Chondrocyte (in vitro differentiated cells): ENCODE results near the gene MAPKAP1. TPM values are rescaled to one million over a fixed set of nuclear protein-coding genes. Genes with fewer than 3 reads are reported as not detected.
"Not testable (repeated sequence)": the region's sequence is repeated elsewhere in the genome, so short reads cannot be mapped to it uniquely, and the experiment has no call there.

Experiments used
- DNase-seq: peaks from one replicate; pipeline ENCODE4 v3.0.0; 2021; ENCODE audit warnings: mixed read lengths, low spot score
- H3K27ac Mint-ChIP-seq: one replicate; pipeline ENCODE4 v1.8.0; 2021; ENCODE audit warnings: mild to moderate bottlenecking, moderate library complexity, mixed read lengths; ENCODE audit not compliant: unreplicated experiment
- H3K27me3 Mint-ChIP-seq: 2 replicates; pipeline ENCODE4 v1.8.0; 2021; ENCODE audit warnings: low read depth, mixed read lengths
- H3K36me3 Mint-ChIP-seq: 2 replicates; pipeline ENCODE4 v1.8.0; 2021; ENCODE audit warnings: low read depth, mixed read lengths
- H3K4me1 Mint-ChIP-seq: 2 replicates; pipeline ENCODE4 v1.8.0; 2021; ENCODE audit warnings: low read depth, mild to moderate bottlenecking, mixed read lengths
- H3K4me3 Mint-ChIP-seq: one replicate; pipeline ENCODE4 v1.8.0; 2021; ENCODE audit warnings: mild to moderate bottlenecking, moderate library complexity, mixed read lengths; ENCODE audit not compliant: unreplicated experiment
- H3K9me3 Mint-ChIP-seq: 2 replicates; pipeline ENCODE4 v1.8.0; 2021; ENCODE audit warnings: low read depth, mixed read lengths
- CTCF ChIP-seq: fragments of 200-600 bp; sonication (generic); IDR thresholded peaks from 2 replicates; pipeline ENCODE4 v1.5.0; 2021; ENCODE audit warnings: antibody characterized with exemption, mild to moderate bottlenecking, moderate library complexity
- total RNA-seq: library from RNA; stranded (reverse); gene quantifications from 3 replicates; pipeline ENCODE4 v1.2.1, GENCODE V29; 2021

The MAPKAP1 gene
- total RNA-seq, 1 donor from 2014 or later, result 91.5 TPM

GRCh38 chr9:125570246-125570645 is 136.8 kb downstream of the MAPKAP1 start:
- H3K4me1 Mint-ChIP-seq, result peaks cover 44% of the 10 kb centered on the region
- no peak for TF ChIP-seq CTCF
- no peak overlapping the region for H3K27ac Mint-ChIP-seq
- no peak for DNase-seq
- H3K36me3 Mint-ChIP-seq, result no peaks in the 10 kb centered on the region
- H3K9me3 Mint-ChIP-seq, result no peaks in the 10 kb centered on the region
- no peaks in the 10 kb centered on the region for H3K27me3 Mint-ChIP-seq
- no peak overlapping the region for H3K4me3 Mint-ChIP-seq

- no peaks in the 10 kb centered on the region for H3K27me3 Mint-ChIP-seq
- no peaks in the 10 kb centered on the region for H3K9me3 Mint-ChIP-seq
- H3K36me3 Mint-ChIP-seq, result no peaks in the 10 kb centered on the region
- no peak for TF ChIP-seq CTCF
- H3K4me3 Mint-ChIP-seq, result no peak overlapping the region
- H3K27ac Mint-ChIP-seq, result peak overlapping the region; percentile 33
- DNase-seq, result no peak
- H3K4me1 Mint-ChIP-seq, result peaks cover 32% of the 10 kb centered on the region
These were observed 138.4 kb downstream of the MAPKAP1 start for GRCh38 chr9:125568621-125569020.

GRCh38 chr9:125566051-125566450 is 141.0 kb downstream of the MAPKAP1 start:
- H3K27me3 Mint-ChIP-seq, H3K4me3 Mint-ChIP-seq: not testable (repeated sequence)
- peaks cover 26% of the 10 kb centered on the region for H3K4me1 Mint-ChIP-seq

GRCh38 chr9:125565126-125565525 is 141.9 kb downstream of the MAPKAP1 start:
- Mint-ChIP-seq H3K27me3 (no peaks in the 10 kb centered on the region), H3K4me1 (peaks cover 24% of the 10 kb centered on the region), H3K9me3 (no peaks in the 10 kb centered on the region), H3K36me3 (no peaks in the 10 kb centered on the region), H3K27ac (no peak overlapping the region), H3K4me3 (no peak overlapping the region)
- DNase-seq, result no peak
- no peak for TF ChIP-seq CTCF

More at GRCh38 chr9:125566051-125566450, 141.0 kb downstream of the MAPKAP1 start:
- not testable (repeated sequence) for H3K27ac Mint-ChIP-seq, H3K9me3 Mint-ChIP-seq, H3K36me3 Mint-ChIP-seq, DNase-seq

- H3K9me3 Mint-ChIP-seq, result no peaks in the 10 kb centered on the region
- TF ChIP-seq CTCF, result no peak
- no peak overlapping the region for H3K4me3 Mint-ChIP-seq
- no peaks in the 10 kb centered on the region for H3K27me3 Mint-ChIP-seq
- H3K27ac Mint-ChIP-seq, result no peak overlapping the region
- H3K4me1 Mint-ChIP-seq, result peaks cover 22% of the 10 kb centered on the region
- H3K36me3 Mint-ChIP-seq, result peaks cover under 1% of the 10 kb centered on the region
- no peak for DNase-seq
These were observed 142.4 kb downstream of the MAPKAP1 start for GRCh38 chr9:125564631-125565030.

- no peaks in the 10 kb centered on the region for H3K9me3 Mint-ChIP-seq
- DNase-seq, result no peak
- H3K27ac Mint-ChIP-seq, result no peak overlapping the region
- H3K36me3 Mint-ChIP-seq, result peaks cover 5% of the 10 kb centered on the region
- no peak for TF ChIP-seq CTCF
- H3K4me1 Mint-ChIP-seq, result peaks cover 10% of the 10 kb centered on the region
- no peak overlapping the region for H3K4me3 Mint-ChIP-seq
- no peaks in the 10 kb centered on the region for H3K27me3 Mint-ChIP-seq
These were observed 145.4 kb downstream of the MAPKAP1 start for GRCh38 chr9:125561509-125562148.
